Measurements from ENCODE around the gene DYNC1LI1.

DNA sequence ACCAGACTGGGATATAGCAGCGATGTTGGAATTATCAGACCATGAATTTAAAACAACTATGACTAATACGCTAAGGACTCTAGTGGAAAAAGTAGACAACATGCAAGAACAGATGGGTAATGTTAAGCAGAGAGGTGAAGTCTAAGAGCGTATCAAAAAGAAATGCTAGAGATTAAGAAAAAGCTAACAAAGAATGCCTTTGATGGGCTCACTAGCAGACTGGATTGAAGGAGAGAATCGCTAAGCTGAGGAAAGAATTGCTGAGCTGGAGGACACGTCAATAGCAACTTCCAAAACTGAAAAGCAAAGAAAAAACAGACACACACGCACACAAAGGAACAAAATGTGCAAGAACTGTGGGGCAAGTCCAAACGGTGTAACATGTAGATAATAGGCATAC is 48.0 kb downstream of the DYNC1LI1 start:
- TF ChIP-seq POLR2A (IDR thresholded peaks at IDR 0.05; ENCODE audit: low read length) = no peak
- TF ChIP-seq GATA1 (IDR thresholded peaks at IDR 0.05; ENCODE audit: low read depth, low read length) = no peak
